Suprapubic skin (tissue), 4 donors: ENCODE results near the gene ARMC2. TPM values are rescaled to one million over a fixed set of nuclear protein-coding genes. Genes with fewer than 3 reads are reported as not detected.

ENCODE experiments used
- DNase-seq, 2 donors: peaks; one replicate each; pipeline ENCODE4 v3.0.0-alpha.2; 2019; ENCODE audit warnings: low spot score in 2 of 2
- H3K27ac ChIP-seq: fragments of 200-600 bp; sonication (generic); one replicate; pipeline ENCODE4 v1.5.1; 2019
- H3K27me3 ChIP-seq: fragments of 200-600 bp; sonication (generic); one replicate; pipeline ENCODE4 v1.5.1; 2019
- H3K36me3 ChIP-seq: fragments of 200-600 bp; sonication (generic); one replicate; pipeline ENCODE4 v1.5.1; 2019
- H3K4me1 ChIP-seq: fragments of 200-600 bp; sonication (generic); one replicate; pipeline ENCODE4 v1.5.1; 2019
- H3K4me3 ChIP-seq: fragments of 200-600 bp; sonication (generic); one replicate; pipeline ENCODE4 v1.5.1; 2019; ENCODE audit warnings: mild to moderate bottlenecking
- H3K9me3 ChIP-seq: fragments of 200-600 bp; sonication (generic); one replicate; pipeline ENCODE4 v1.5.1; 2019
- EP300 ChIP-seq: sonication (generic); formaldehyde crosslinking; IDR thresholded peaks from one replicate; pipeline ENCODE4 v1.6.1; 2017; ENCODE audit warnings: antibody characterized with exemption
- POLR2A ChIP-seq, 2 donors: fragments of 450-650 bp; IDR thresholded peaks; one replicate each; pipeline ENCODE4 v1.6.1; 2017; ENCODE audit warnings: antibody characterized with exemption in 2 of 2, mild to moderate bottlenecking in 2 of 2, moderate library complexity in 2 of 2
- POLR2AphosphoS5 ChIP-seq, 3 donors: sonication (generic); formaldehyde crosslinking; IDR thresholded peaks; one replicate each; pipeline ENCODE4 v1.6.1; 2017; ENCODE audit warnings: antibody characterized with exemption in 3 of 3
- WGBS: methylation state at CpG from one replicate; pipeline ENCODE4 v1.1.5; 2018; 5-methylcytosine and 5-hydroxymethylcytosine counted together
- total RNA-seq, 4 donors: library from RNA; depleted of rRNA; stranded (reverse); fragments of >200 nt; gene quantifications; one replicate each; pipeline ENCODE4 v1.1.0, GENCODE V29; 2016
- TF ChIP-seq, protein P1 (sequence below), 2 donors: fragments of 200-600 bp in 1 of 2; fragments of 450-650 bp in 1 of 2; sonication (generic) in 1 of 2; IDR thresholded peaks; one replicate each; pipeline ENCODE4 v1.5.1; 2016 to 2019; ENCODE audit warnings: antibody characterized with exemption in 2 of 2, mild to moderate bottlenecking in 1 of 2, moderate library complexity in 1 of 2

Gene ARMC2
- total RNA-seq, 4 donors from 2014 or later: 1.9 to 9.5 (median 3.6) TPM

DNA sequence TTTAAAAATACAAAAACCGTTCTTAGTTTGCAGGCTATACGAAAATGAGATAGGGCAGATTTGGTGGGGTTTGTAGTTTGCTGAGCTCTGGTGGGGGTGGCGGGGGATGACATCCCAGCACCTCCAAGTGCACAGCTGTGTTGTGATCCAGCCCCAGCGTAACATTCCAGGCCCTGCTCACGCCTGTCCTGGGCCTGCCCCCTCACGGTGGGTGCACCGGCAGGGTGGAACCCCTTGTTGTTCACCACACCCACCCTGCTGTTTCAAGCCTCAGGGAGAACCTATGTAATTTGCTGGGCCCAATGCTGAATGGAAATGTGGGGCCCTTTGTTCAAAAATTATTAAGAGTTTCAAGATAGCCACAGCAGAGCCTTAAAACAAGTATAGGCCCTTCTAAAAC, 25.0 kb downstream of the ARMC2 start:
- H3K4me1 ChIP-seq: peaks cover 32% of the 10 kb centered on the region
- no peak for DNase-seq
- no peak for TF ChIP-seq POLR2A (IDR thresholded peaks at IDR 0.05)
- 76% methylated on average over 7 of the region's 7 CpGs for WGBS
- H3K27ac ChIP-seq: peak overlapping the region; percentile 24
- H3K4me3 ChIP-seq: no peak overlapping the region
- no peaks in the 10 kb centered on the region for H3K27me3 ChIP-seq
- H3K9me3 ChIP-seq: no peaks in the 10 kb centered on the region
- peaks cover 5% of the 10 kb centered on the region for H3K36me3 ChIP-seq

DNA sequence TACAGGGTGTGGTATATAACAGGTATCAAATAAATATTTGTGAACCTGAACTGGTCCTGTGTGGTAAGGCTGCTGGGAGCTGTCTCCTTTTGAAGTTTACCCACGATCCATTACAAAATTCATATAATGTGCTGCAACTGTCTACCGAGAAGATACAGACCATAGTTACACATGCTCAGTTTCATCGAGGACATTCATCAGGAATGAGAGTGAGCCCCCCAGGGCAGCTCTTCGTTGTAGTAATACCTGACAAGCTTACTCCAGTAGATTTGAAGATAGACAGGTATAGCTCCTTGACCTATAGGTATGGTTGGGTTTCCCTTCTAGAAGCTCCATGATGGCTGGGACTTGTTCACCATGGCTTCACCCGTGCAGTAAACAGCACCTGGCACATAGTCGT, 25.7 kb downstream of the ARMC2 start:
- Histone ChIP-seq H3K4me1 (peaks cover 32% of the 10 kb centered on the region), H3K9me3 (no peaks in the 10 kb centered on the region), H3K27ac (peak overlapping the region; percentile 60), H3K36me3 (peaks cover 5% of the 10 kb centered on the region), H3K27me3 (no peaks in the 10 kb centered on the region), H3K4me3 (no peak overlapping the region)
- DNase-seq: no peak
- 88% methylated on average over 6 of the region's 6 CpGs for WGBS
- TF ChIP-seq, protein P1, sequence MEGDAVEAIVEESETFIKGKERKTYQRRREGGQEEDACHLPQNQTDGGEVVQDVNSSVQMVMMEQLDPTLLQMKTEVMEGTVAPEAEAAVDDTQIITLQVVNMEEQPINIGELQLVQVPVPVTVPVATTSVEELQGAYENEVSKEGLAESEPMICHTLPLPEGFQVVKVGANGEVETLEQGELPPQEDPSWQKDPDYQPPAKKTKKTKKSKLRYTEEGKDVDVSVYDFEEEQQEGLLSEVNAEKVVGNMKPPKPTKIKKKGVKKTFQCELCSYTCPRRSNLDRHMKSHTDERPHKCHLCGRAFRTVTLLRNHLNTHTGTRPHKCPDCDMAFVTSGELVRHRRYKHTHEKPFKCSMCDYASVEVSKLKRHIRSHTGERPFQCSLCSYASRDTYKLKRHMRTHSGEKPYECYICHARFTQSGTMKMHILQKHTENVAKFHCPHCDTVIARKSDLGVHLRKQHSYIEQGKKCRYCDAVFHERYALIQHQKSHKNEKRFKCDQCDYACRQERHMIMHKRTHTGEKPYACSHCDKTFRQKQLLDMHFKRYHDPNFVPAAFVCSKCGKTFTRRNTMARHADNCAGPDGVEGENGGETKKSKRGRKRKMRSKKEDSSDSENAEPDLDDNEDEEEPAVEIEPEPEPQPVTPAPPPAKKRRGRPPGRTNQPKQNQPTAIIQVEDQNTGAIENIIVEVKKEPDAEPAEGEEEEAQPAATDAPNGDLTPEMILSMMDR (IDR thresholded peaks at IDR 0.05): no peak
- no peak for TF ChIP-seq POLR2A (IDR thresholded peaks at IDR 0.05)
- TF ChIP-seq POLR2AphosphoS5 (IDR thresholded peaks at IDR 0.05): no peak
- no peak for TF ChIP-seq EP300

DNA sequence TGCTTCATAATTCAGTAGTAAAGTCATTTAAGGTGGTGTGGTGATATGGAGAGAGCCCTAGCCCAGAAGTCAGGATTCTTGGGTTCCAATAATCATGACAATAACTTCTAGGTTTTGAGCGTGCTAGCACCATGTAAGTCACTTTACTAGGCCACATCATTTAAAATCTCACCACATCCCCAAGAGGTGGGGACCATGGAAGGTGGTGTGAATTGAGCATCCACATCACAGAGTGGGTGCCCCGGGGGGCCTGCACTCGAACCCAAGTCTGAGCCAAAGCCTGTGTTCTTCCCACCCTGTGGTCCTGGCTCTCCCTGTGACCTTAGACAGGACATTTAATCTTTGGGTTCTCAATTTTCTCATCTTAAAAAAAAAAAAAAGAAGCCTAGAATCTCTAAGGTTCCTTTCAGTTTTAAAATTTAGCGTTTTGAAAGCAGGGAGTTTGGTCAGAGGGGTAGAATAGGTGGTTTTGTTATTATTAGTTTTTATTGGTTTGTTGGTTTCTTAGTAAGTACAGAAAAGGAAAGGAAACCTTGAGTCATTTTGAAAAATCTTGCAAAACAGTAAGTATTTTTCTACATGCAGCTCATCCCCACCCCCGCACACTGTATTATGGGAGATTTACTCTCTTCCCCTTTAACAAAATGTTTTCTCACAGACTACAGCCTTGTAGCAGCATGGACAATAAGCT, 26.4 kb downstream of the ARMC2 start:
- TF ChIP-seq, protein P1 (IDR thresholded peaks at IDR 0.05): no peak
- TF ChIP-seq POLR2AphosphoS5 (IDR thresholded peaks at IDR 0.05) (no peak), POLR2A (IDR thresholded peaks at IDR 0.05) (no peak), EP300 (no peak)
- 78% methylated on average over 5 of the region's 5 CpGs for WGBS
- Histone ChIP-seq H3K9me3 (no peaks in the 10 kb centered on the region), H3K36me3 (no peaks in the 10 kb centered on the region), H3K27ac (peak overlapping the region; percentile 60), H3K4me1 (peaks cover 32% of the 10 kb centered on the region), H3K27me3 (no peaks in the 10 kb centered on the region), H3K4me3 (no peak overlapping the region)
- no peak for DNase-seq

DNA sequence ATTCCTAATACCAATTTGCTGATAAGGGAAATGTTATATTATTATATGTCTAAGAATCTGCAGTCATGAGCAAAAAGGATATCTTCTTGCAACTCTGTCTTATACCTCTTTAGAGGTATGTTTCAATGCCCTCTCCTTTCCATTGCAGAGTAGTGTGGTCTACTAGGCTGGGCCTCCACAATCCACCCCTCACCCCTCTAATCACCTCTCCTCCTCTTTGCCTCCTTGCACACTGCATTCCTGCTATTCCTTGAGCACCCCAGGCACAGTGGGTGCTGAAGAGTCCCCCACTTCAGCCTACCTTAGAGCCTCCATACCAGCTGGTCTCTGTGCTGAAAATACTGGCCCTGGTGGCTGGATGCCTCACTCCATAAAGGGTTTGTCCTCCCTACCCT, 26.9 kb downstream of the ARMC2 start:
- H3K4me1 ChIP-seq: peaks cover 32% of the 10 kb centered on the region
- no peaks in the 10 kb centered on the region for H3K9me3 ChIP-seq
- no peaks in the 10 kb centered on the region for H3K36me3 ChIP-seq
- TF ChIP-seq POLR2A (IDR thresholded peaks at IDR 0.05): no peak
- TF ChIP-seq EP300: no peak
- TF ChIP-seq, protein P1 (IDR thresholded peaks at IDR 0.05): no peak
- TF ChIP-seq POLR2AphosphoS5 (IDR thresholded peaks at IDR 0.05): no peak
- no peak overlapping the region for H3K27ac ChIP-seq
- no peak for DNase-seq
- H3K4me3 ChIP-seq: no peak overlapping the region
- no peaks in the 10 kb centered on the region for H3K27me3 ChIP-seq

DNA sequence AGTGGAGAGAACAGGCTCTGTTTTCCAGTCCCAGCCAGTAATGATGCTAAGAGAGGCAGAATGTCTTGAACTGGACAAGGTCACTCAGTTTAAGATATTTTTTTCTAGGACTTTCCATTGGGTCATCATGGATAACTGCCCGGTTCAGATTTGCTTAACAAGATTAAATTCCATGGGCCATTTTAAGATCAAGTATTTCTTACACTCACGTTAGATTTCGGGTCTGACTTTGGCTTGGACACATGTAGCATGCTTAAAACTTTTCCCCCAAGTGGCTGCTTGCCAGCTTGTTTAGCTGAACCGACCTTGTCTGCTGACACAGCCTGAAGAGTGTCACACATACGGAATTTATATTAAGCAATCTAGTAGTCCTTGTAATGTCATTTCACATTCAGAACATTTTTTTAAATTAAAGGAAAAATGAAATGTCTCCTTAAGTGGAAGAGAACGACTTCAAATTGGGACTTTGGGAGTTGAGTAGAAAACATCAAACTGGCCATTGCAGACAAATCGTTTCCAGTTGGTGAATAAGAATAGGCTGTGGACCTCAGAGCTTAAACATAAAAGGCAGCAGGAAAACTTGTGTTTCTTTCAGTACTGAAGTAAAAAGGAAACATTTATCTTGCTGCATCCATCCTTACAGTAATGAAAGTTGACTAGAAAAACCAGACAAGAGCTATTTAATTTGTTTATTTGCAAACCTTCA, 29.0 kb downstream of the ARMC2 start:
- 52% methylated on average over 7 of the region's 7 CpGs for WGBS
- H3K4me3 ChIP-seq: no peak overlapping the region
- DNase-seq: peak; percentile 88 to 92
- H3K4me1 ChIP-seq: peaks cover 30% of the 10 kb centered on the region
- no peaks in the 10 kb centered on the region for H3K36me3 ChIP-seq
- H3K9me3 ChIP-seq: no peaks in the 10 kb centered on the region
- peak overlapping the region; percentile 73 for H3K27ac ChIP-seq
- no peaks in the 10 kb centered on the region for H3K27me3 ChIP-seq
- TF ChIP-seq, protein P1 (IDR thresholded peaks at IDR 0.05): no peak
- TF ChIP-seq POLR2AphosphoS5 (IDR thresholded peaks at IDR 0.05): peak in 2 of 3 donors; percentile 31 to 38
